Renal cortex interstitium (tissue), 15 donors: ENCODE results near the gene ZNF184. TPM values are rescaled to one million over a fixed set of nuclear protein-coding genes. Genes with fewer than 3 reads are reported as not detected.

Experiments used
- DNase-seq, 11 donors: peaks; one replicate each; pipeline ENCODE4 v3.0.0-alpha.2; 2013; ENCODE audit warnings: low read depth in 9 of 11, low spot score in 4 of 11; ENCODE audit errors: extremely low read depth in 1 of 11
- long read RNA-seq, 16 experiments: transcript quantifications; one replicate each; lab custom pipeline, GENCODE V29; 2026
- polyA plus RNA-seq, 3 donors: library from polyadenylated mRNA; unstranded; fragments of 120-200 nt; gene quantifications; one replicate each; pipeline ENCODE4 v1.2.1, GENCODE V29; 2013; ENCODE audit not compliant: insufficient read length in 3 of 3

The ZNF184 gene
- 10 to 100 TPM; 15.3 to 20.3 (median 17.7) TPM for polyA plus RNA-seq
- long read RNA-seq, donor 1, partial matches to known transcripts: 0 of 1 reads
- long read RNA-seq, donor 1, other reads (novel, unspliced or antisense): 0 of 1 reads
- long read RNA-seq, donor 2, partial matches to known transcripts: 0 of 2 reads
- long read RNA-seq, donor 2, other reads (novel, unspliced or antisense): 0 of 2 reads
- long read RNA-seq, donor 3, partial matches to known transcripts: 0 of 9 reads
- long read RNA-seq, donor 3, other reads (novel, unspliced or antisense): 7 of 9 reads
- long read RNA-seq, donor 4, partial matches to known transcripts: 0 of 3 reads
- long read RNA-seq, donor 4, other reads (novel, unspliced or antisense): 0 of 3 reads
- long read RNA-seq, donor 5: 0 reads
- long read RNA-seq, donor 6, partial matches to known transcripts: 0 of 8 reads
- long read RNA-seq, donor 6, other reads (novel, unspliced or antisense): 6 of 8 reads
- long read RNA-seq, donor 7: 0 reads
- long read RNA-seq, donor 8: 0 reads
- long read RNA-seq, donor 9, partial matches to known transcripts: 0 of 2 reads
- long read RNA-seq, donor 9, other reads (novel, unspliced or antisense): 0 of 2 reads
- long read RNA-seq, donor 10: 0 reads
- long read RNA-seq, donor 11: 0 reads
- long read RNA-seq, donor 12: 0 reads
- long read RNA-seq, donor 13: 0 reads
- long read RNA-seq, donor 14, partial matches to known transcripts: 0 of 1 reads
- long read RNA-seq, donor 14, other reads (novel, unspliced or antisense): 0 of 1 reads
- long read RNA-seq, donor 15, partial matches to known transcripts: 0 of 1 reads
- long read RNA-seq, donor 15, other reads (novel, unspliced or antisense): 0 of 1 reads
- long read RNA-seq, donor 16, partial matches to known transcripts: 0 of 10 reads
- long read RNA-seq, donor 16, other reads (novel, unspliced or antisense): 8 of 10 reads

- DNase-seq: peak; percentile 91 to 99 (median 97)
These were observed at the start of gene ZNF184 for GRCh38 chr6:27472617-27473400. Gene ZNF184 (minus strand): TSS chr6:27473105. CDS start chr6:27472294, 811 bp downstream.

- DNase-seq: peak; percentile 65 to 80 (median 75)
These were observed 46.2 kb upstream of the ZNF184 start for GRCh38 chr6:27518881-27519795.

GRCh38 chr6:27517928-27518787 lies 45.3 kb upstream of the ZNF184 start:
- no peak for DNase-seq

GRCh38 chr6:27517238-27517637 lies 44.3 kb upstream of the ZNF184 start:
- no peak for DNase-seq

- DNase-seq: no peak
These were observed 42.1 kb upstream of the ZNF184 start for GRCh38 chr6:27514906-27515495.

- DNase-seq: no peak
These were observed 39.6 kb upstream of the ZNF184 start for GRCh38 chr6:27512525-27512924.

- no peak for DNase-seq
These were observed 34.4 kb upstream of the ZNF184 start for GRCh38 chr6:27507041-27507956.

- no peak for DNase-seq
These were observed 32.5 kb upstream of the ZNF184 start for GRCh38 chr6:27505209-27506027.

GRCh38 chr6:27503436-27504030 lies 30.6 kb upstream of the ZNF184 start:
- DNase-seq: peak in 7 of 11 donors; percentile 50 to 70 (median 60)

GRCh38 chr6:27502508-27503435 lies 29.9 kb upstream of the ZNF184 start:
- DNase-seq: peak in 2 of 11 donors; percentile 40 to 49

- DNase-seq: no peak
These were observed 28.3 kb upstream of the ZNF184 start for GRCh38 chr6:27501187-27501586.

GRCh38 chr6:27500177-27500576 lies 27.3 kb upstream of the ZNF184 start:
- no peak for DNase-seq

GRCh38 chr6:27495386-27496135 lies 22.7 kb upstream of the ZNF184 start:
- DNase-seq: no peak
